Mucosa of descending colon (tissue), 3 donors: ENCODE data around the gene PLEKHG5. TPM values are rescaled to one million over a fixed set of nuclear protein-coding genes. Genes with fewer than 3 reads are reported as not detected.
A peak's percentile ranks its signal among the peaks of the same experiment; 100 is the strongest.

Source experiments
- ATAC-seq: fragments of 200-7000 bp; cut with Tn5 transposase; one replicate; pipeline ENCODE4 v1.9.1; 2020; ENCODE audit warnings: mild to moderate bottlenecking, moderate library complexity
- DNase-seq, 3 donors: peaks; one replicate each; pipeline ENCODE4 v3.0.0-alpha.2; 2020
- H3K36me3 ChIP-seq: fragments of 200-600 bp; one replicate; pipeline ENCODE4 v1.8.0; 2021; ENCODE audit warnings: low read depth, mild to moderate bottlenecking
- H3K4me1 ChIP-seq: fragments of 200-600 bp; one replicate; pipeline ENCODE4 v1.8.0; 2021; ENCODE audit warnings: low read depth, mild to moderate bottlenecking
- H3K4me3 ChIP-seq: fragments of 200-600 bp; one replicate; pipeline ENCODE4 v1.8.0; 2021; ENCODE audit warnings: mild to moderate bottlenecking
- H3K9me3 ChIP-seq: fragments of 200-600 bp; one replicate; pipeline ENCODE4 v1.8.0; 2021; ENCODE audit warnings: mild to moderate bottlenecking
- intact Hi-C, 2 donors: fragments of 100-400 bp; cut with DNase I in 1 of 2; cut with micrococcal nuclease in 1 of 2; formaldehyde crosslinking; loops; one replicate each; pipeline versions ENCODE4 v1.11.0 to v1.11.1; 2022; cut with DNase I, micrococcal nuclease
- total RNA-seq, 3 donors: library from RNA; stranded (reverse); fragmentation: NEBNext Ultra II Directional in 2 of 3; extraction: Animal tissue kit (Norgen Biotek cat#: 25700) in 2 of 3; gene quantifications; one replicate each; pipeline versions ENCODE4 v1.2.1 to v1.2.4, GENCODE V29; 2021 to 2023
- TF ChIP-seq, protein P1 (sequence below): fragments of 200-600 bp; IDR thresholded peaks from one replicate; pipeline ENCODE4 v1.8.0; 2022; ENCODE audit warnings: antibody characterized with exemption, mild to moderate bottlenecking
- donor health status: DM: no; HTN: no; CAD: no; lungs with moderate emphysema.
- donor health status: DM: no; HTN: no; CAD: no.
- donor health status: DM: no; HTN: yes; CAD: no.

The PLEKHG5 gene
- total RNA-seq, 3 donors from 2014 or later = 20.1 to 32.9 (median 20.2) TPM

- DNase-seq = peak in 1 of 3 donors; percentile 4
These were observed 9.6 kb downstream of the PLEKHG5 start for GRCh38 chr1:6481820-6482219.

DNA sequence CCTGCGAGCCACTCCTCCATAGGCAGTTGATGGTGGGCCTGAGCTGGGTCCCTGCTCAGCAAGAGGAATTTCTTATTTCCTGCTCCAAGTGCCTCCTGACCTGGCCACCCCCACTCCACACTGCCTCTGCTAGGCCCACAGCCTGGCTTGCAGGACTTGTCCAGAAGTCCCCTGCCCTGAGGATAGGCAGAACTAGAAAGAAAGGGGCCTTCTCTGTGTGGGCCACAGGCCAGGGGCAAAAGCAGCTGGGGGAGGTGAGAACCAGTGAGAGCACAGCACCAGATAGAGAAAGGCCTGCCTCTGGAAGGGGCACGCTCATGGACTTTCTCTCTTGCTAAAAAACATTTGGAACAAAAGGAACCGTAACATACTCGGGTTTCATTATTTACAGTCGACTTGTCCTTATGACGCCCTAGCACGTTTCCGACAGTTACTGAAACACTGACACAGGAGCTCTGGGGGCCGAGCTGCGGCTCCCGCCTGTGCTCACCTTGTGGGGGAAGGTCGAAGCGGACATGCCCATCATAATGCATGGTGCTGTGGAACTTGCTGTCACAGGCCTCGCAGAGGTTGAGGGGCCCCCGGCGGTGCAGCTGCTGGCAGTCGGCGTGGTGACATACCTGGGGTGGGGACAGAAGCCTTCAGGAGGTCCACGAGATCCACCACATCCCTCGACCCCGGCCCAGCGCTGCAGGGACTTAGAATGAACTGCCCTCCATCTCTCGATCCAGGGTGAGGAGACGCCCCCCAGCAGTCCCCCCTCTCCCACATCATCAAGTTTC, 14.2 kb downstream of the PLEKHG5 start:
- H3K4me1 ChIP-seq = peaks cover 37% of the 10 kb centered on the region
- no peaks in the 10 kb centered on the region for H3K36me3 ChIP-seq
- no peak overlapping the region for H3K4me3 ChIP-seq
- no peak for ATAC-seq
- intact Hi-C loops = no loop called here
- TF ChIP-seq, protein P1, sequence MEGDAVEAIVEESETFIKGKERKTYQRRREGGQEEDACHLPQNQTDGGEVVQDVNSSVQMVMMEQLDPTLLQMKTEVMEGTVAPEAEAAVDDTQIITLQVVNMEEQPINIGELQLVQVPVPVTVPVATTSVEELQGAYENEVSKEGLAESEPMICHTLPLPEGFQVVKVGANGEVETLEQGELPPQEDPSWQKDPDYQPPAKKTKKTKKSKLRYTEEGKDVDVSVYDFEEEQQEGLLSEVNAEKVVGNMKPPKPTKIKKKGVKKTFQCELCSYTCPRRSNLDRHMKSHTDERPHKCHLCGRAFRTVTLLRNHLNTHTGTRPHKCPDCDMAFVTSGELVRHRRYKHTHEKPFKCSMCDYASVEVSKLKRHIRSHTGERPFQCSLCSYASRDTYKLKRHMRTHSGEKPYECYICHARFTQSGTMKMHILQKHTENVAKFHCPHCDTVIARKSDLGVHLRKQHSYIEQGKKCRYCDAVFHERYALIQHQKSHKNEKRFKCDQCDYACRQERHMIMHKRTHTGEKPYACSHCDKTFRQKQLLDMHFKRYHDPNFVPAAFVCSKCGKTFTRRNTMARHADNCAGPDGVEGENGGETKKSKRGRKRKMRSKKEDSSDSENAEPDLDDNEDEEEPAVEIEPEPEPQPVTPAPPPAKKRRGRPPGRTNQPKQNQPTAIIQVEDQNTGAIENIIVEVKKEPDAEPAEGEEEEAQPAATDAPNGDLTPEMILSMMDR = no peak
- H3K9me3 ChIP-seq = no peaks in the 10 kb centered on the region
- DNase-seq = no peak

More at GRCh38 chr1:6481820-6482219, 9.6 kb downstream of the PLEKHG5 start:
- Histone ChIP-seq H3K4me3 (no peak overlapping the region), H3K4me1 (peaks cover 22% of the 10 kb centered on the region), H3K36me3 (no peaks in the 10 kb centered on the region), H3K9me3 (no peaks in the 10 kb centered on the region)
- TF ChIP-seq, protein P1 = no peak
- no peak for ATAC-seq
- intact Hi-C loops = no loop called here

DNA sequence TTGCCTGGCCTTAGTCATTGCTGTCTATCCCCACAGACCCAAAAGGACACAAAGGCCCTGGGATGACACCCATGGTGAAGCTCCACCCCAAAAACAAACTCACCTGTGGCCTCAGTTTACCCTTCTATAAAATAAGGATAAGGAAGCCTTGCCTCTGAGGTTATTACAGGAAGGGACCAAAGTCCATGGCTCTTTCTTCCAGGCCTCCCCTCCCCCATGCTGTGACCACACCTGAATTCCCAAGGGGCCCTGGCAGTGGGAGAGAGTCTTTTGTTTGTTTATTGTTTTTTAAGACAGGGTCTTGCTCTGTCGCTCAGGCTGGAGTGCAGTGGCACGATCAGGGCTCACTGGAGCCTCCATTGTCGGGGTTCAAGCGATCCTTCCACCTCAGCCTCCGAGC, 15.0 kb downstream of the PLEKHG5 start:
- TF ChIP-seq, protein P1 = no peak
- Histone ChIP-seq H3K4me3 (no peak overlapping the region), H3K9me3 (no peaks in the 10 kb centered on the region), H3K4me1 (peaks cover 43% of the 10 kb centered on the region), H3K36me3 (no peaks in the 10 kb centered on the region)
- intact Hi-C loops = no loop called here
- ATAC-seq (peak; percentile 48), DNase-seq (peak in 2 of 3 donors; percentile 72 to 81)

GRCh38 chr1:6475381-6476133, 15.9 kb downstream of the PLEKHG5 start:
- intact Hi-C loops = no loop called here
- peak; percentile 82 to 89 (median 85) for DNase-seq

GRCh38 chr1:6474815-6475282, 16.6 kb downstream of the PLEKHG5 start:
- intact Hi-C loops = no loop called here
- Histone ChIP-seq H3K4me3 (no peak overlapping the region), H3K4me1 (peaks cover 43% of the 10 kb centered on the region), H3K9me3 (no peaks in the 10 kb centered on the region), H3K36me3 (no peaks in the 10 kb centered on the region)
- ATAC-seq = no peak
- no peak for DNase-seq
- TF ChIP-seq, protein P1 = no peak

More at GRCh38 chr1:6475381-6476133, 15.9 kb downstream of the PLEKHG5 start:
- H3K4me3 ChIP-seq = no peak overlapping the region
- H3K4me1 ChIP-seq = peaks cover 43% of the 10 kb centered on the region
- peak; percentile 48 for ATAC-seq
- no peaks in the 10 kb centered on the region for H3K36me3 ChIP-seq
- TF ChIP-seq, protein P1 = peak; percentile 93
- H3K9me3 ChIP-seq = no peaks in the 10 kb centered on the region
